NCI-H748 (cell line): ENCODE results near the gene CHST14.

Experiments
- DNase-seq: peaks from one replicate; lab custom pipeline; 2025; ENCODE audit not compliant: unreplicated experiment; lab: John Stamatoyannopoulos, UW

The CHST14 gene

GRCh38 chr15:40487816-40488682 lies 17.3 kb downstream of the CHST14 start:
- no peak for DNase-seq

GRCh38 chr15:40489274-40490175 lies 18.7 kb downstream of the CHST14 start:
- DNase-seq = no peak

- no peak for DNase-seq
Measured at GRCh38 chr15:40493089-40493840, 22.5 kb downstream of the CHST14 start.

GRCh38 chr15:40495516-40495915 lies 24.7 kb downstream of the CHST14 start:
- no peak for DNase-seq

GRCh38 chr15:40498418-40498817 lies 27.6 kb downstream of the CHST14 start:
- no peak for DNase-seq

- DNase-seq = no peak
Measured at GRCh38 chr15:40498891-40499290, 28.1 kb downstream of the CHST14 start.

- DNase-seq = no peak
Measured at GRCh38 chr15:40499931-40500330, 29.1 kb downstream of the CHST14 start.

GRCh38 chr15:40500568-40501330 lies 30.0 kb downstream of the CHST14 start:
- no peak for DNase-seq

GRCh38 chr15:40501487-40501886 lies 30.7 kb downstream of the CHST14 start:
- no peak for DNase-seq

- peak; percentile 75 for DNase-seq
Measured at GRCh38 chr15:40506964-40507571, 36.3 kb downstream of the CHST14 start.

GRCh38 chr15:40508216-40508615 lies 37.4 kb downstream of the CHST14 start:
- no peak for DNase-seq

- DNase-seq = no peak
Measured at GRCh38 chr15:40510201-40510600, 39.4 kb downstream of the CHST14 start.

- DNase-seq = peak; percentile 21
Measured at GRCh38 chr15:40511093-40511471, 40.3 kb downstream of the CHST14 start.

GRCh38 chr15:40511472-40512133 lies 40.8 kb downstream of the CHST14 start:
- DNase-seq = peak; percentile 47

GRCh38 chr15:40512440-40512839 lies 41.7 kb downstream of the CHST14 start:
- no peak for DNase-seq

GRCh38 chr15:40513609-40514008 lies 42.8 kb downstream of the CHST14 start:
- DNase-seq = no peak

GRCh38 chr15:40516322-40516721 lies 45.5 kb downstream of the CHST14 start:
- DNase-seq = no peak
